WERI-Rb-1 (cell line): Measurements from ENCODE around the gene TMC7.
"Not testable (repeated sequence)": the region's sequence is repeated elsewhere in the genome, so short reads cannot be mapped to it uniquely, and the experiment has no call there.

ENCODE experiments used
- DNase-seq: peaks from one replicate; pipeline ENCODE4 v3.0.0-alpha.2; 2020
- H3K27ac ChIP-seq: fragments of 250-450 bp; sonication (Bioruptor Pico); 2 replicates; pipeline ENCODE4 v1.5.1; 2020; ENCODE audit warnings: mild to moderate bottlenecking, moderate library complexity
- H3K27me3 ChIP-seq: fragments of 250-450 bp; sonication (Bioruptor Pico); 2 replicates; pipeline ENCODE4 v1.5.1; 2021; ENCODE audit warnings: mild to moderate bottlenecking, low read depth, moderate library complexity; ENCODE audit not compliant: insufficient read depth, severe bottlenecking
- H3K36me3 ChIP-seq: fragments of 250-450 bp; sonication (Bioruptor Pico); 2 replicates; pipeline ENCODE4 v1.5.1; 2020; ENCODE audit warnings: mild to moderate bottlenecking, moderate library complexity
- H3K4me3 ChIP-seq: 2 replicates; pipeline ENCODE4 v1.5.1; 2011; ENCODE audit warnings: low read depth, mild to moderate bottlenecking, control low read depth, low read length
- H3K9me3 ChIP-seq: fragments of 250-450 bp; sonication (Bioruptor Pico); 2 replicates; pipeline ENCODE4 v1.5.1; 2021; ENCODE audit warnings: mild to moderate bottlenecking, moderate library complexity; ENCODE audit not compliant: severe bottlenecking
- CTCF ChIP-seq: IDR thresholded peaks from 2 replicates; pipeline ENCODE4 v1.5.1; 2011; ENCODE audit warnings: low read depth, mild to moderate bottlenecking, control low read depth, inconsistent platforms, low read length

Gene TMC7

GRCh38 chr16:18969855-18970240 lies 13.9 kb upstream of the TMC7 start:
- no peaks in the 10 kb centered on the region for H3K9me3 ChIP-seq
- DNase-seq, result no peak
- no peaks in the 10 kb centered on the region for H3K36me3 ChIP-seq
- no peak for TF ChIP-seq CTCF
- no peak overlapping the region for H3K4me3 ChIP-seq
- no peaks in the 10 kb centered on the region for H3K27me3 ChIP-seq
- H3K27ac ChIP-seq, result no peak overlapping the region

GRCh38 chr16:18975109-18975508 lies 8.6 kb upstream of the TMC7 start:
- no peaks in the 10 kb centered on the region for H3K27me3 ChIP-seq
- H3K36me3 ChIP-seq, result no peaks in the 10 kb centered on the region
- no peak for TF ChIP-seq CTCF
- H3K27ac ChIP-seq, result no peak overlapping the region
- DNase-seq, result no peak
- no peak overlapping the region for H3K4me3 ChIP-seq
- H3K9me3 ChIP-seq, result no peaks in the 10 kb centered on the region

GRCh38 chr16:18979936-18980335 lies 3.8 kb upstream of the TMC7 start:
- DNase-seq, result no peak

GRCh38 chr16:18984435-18985005 lies 786 bp downstream of the TMC7 start:
- H3K27me3 ChIP-seq, result no peaks in the 10 kb centered on the region
- no peak overlapping the region; the same call in 1 of the 2 replicates for H3K27ac ChIP-seq
- no peaks in the 10 kb centered on the region for H3K36me3 ChIP-seq
- H3K4me3 ChIP-seq, result peak overlapping the region; percentile 54
- H3K9me3 ChIP-seq, result no peaks in the 10 kb centered on the region
- no peak for DNase-seq
- TF ChIP-seq CTCF, result no peak

More at GRCh38 chr16:18979936-18980335, 3.8 kb upstream of the TMC7 start:
- H3K27me3 ChIP-seq, result no peaks in the 10 kb centered on the region
- H3K27ac ChIP-seq, result no peak overlapping the region
- H3K9me3 ChIP-seq, result no peaks in the 10 kb centered on the region
- no peak overlapping the region for H3K4me3 ChIP-seq
- no peaks in the 10 kb centered on the region for H3K36me3 ChIP-seq
- no peak for TF ChIP-seq CTCF

DNA sequence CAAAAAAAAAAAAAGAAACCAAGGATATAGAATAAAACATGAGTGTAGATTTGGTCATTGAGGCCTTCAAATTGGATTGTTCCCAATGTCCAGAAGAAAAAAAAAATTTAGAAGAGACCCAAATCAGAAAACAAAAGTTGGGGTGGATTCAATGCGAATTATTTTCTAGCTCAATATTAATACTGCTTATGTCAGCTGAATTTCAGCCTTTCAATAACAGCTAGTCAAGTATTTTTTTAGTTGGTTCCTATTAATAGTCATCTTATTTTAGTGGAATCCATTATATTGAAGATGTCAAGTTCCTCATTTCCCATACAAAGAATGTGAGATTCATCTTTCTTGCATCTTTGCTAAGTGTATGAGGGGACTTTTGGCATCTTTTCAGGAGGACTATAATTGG lies 1.5 kb downstream of the TMC7 start:
- H3K9me3 ChIP-seq, H3K27ac ChIP-seq, H3K4me3 ChIP-seq, H3K36me3 ChIP-seq, DNase-seq, H3K27me3 ChIP-seq: not testable (repeated sequence)

DNA sequence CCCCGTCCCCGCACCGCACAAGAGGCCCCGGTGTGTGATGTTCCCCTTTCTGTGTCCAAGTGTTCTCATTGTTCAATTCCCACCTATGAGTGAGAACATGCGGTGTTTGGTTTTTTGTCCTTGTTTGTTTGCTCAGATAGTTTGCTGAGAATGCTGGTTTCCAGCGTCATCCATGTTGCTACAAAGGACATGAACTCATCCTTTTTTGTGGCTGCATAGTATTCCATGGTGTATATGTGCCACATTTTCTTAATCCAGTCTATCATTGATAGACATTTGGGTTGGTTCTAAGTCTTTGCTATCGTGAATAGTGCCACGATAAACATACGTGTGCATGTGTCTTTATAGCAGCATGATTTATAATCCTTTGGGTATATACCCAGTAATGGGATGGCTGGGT lies 8.0 kb downstream of the TMC7 start:
- H3K9me3 ChIP-seq, H3K4me3 ChIP-seq, H3K27ac ChIP-seq, H3K27me3 ChIP-seq, DNase-seq, H3K36me3 ChIP-seq: not testable (repeated sequence)

DNA sequence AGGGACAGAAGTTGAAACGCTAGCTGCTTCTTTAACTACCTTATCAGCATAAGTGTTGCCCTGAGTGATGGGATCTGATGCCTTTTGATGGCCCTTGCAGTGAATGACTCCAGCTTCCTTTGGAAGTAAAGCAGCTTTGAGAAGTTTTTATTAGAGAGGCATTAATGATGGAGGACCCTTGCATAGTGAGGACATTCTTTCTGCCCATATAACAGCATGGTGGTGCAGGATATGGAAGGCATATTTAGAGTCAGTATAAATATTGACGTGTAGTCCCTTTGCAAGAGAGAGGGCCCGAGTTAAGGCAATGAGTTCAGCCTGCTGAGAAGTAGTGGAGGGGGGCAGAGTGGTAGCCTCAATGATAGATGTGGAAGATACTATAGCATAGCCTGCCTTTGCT lies 9.8 kb downstream of the TMC7 start:
- H3K36me3 ChIP-seq, H3K27ac ChIP-seq, H3K27me3 ChIP-seq, DNase-seq, H3K4me3 ChIP-seq, H3K9me3 ChIP-seq: not testable (repeated sequence)

GRCh38 chr16:18994181-18994580 lies 10.4 kb downstream of the TMC7 start:
- H3K36me3 ChIP-seq, H3K27me3 ChIP-seq, H3K4me3 ChIP-seq, DNase-seq, H3K27ac ChIP-seq, H3K9me3 ChIP-seq: not testable (repeated sequence)

DNA sequence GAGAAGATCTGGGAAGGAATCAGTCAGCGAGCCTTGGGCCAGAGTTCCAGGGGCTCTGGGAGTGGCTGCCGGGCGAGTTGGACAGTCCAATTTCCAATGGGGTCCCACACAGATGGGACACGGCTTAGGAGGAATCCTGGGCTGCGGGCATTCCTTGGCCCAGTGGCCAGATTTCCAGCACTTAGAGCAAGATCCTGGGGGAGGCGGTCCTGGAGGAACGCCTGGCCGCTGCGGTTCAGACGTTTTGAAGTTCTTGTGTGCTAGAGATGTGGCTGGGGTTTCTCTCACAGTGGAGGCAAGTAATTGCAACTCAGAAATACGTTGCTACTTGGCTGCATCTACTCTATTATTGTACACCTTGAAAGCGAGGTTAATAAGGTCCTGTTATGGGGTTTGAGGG lies 11.7 kb downstream of the TMC7 start:
- H3K36me3 ChIP-seq, H3K27ac ChIP-seq, H3K9me3 ChIP-seq, H3K27me3 ChIP-seq, DNase-seq, H3K4me3 ChIP-seq: not testable (repeated sequence)

DNA sequence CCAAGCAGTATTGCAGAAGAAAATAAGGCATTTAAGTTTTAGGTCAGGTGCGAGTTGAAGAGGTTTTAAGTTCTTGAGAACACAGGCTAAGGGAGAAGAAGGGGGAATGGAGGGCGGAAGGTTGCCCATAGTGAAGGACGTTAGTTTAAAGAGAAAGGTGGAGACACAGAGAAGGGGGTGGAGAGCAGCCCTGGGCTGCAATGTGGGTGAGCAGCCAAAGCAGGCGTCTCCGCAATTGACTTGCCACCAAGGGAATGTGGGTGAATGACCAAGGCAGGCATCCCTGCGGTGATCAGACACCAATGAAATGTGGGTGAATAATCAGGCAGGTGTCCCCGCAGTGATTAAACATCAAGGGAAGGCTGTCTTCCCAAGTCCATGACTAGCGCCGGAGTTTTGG lies 12.8 kb downstream of the TMC7 start:
- H3K27ac ChIP-seq, H3K9me3 ChIP-seq, H3K27me3 ChIP-seq, H3K36me3 ChIP-seq, DNase-seq, H3K4me3 ChIP-seq: not testable (repeated sequence)

DNA sequence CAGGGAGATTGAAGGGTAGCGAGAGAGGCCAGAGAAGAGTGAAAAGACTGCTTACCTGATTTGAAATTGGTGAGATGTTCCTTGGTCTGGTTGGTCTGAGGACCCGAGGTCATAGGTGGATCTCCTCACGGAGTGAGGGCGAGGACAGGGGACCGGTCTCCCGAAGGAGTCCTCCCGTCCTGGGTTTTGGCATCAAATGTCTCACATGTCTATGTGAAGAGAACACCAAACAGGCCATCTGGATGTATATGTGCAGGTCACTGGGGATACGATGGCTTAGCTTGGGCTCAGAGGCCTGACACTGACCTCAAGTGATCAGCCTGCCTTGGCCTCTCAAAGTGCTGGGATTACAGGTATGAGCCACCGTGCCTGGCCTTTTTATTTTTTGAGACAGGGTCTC lies 13.3 kb downstream of the TMC7 start:
- not testable (repeated sequence) for DNase-seq, H3K9me3 ChIP-seq, H3K27me3 ChIP-seq, H3K27ac ChIP-seq, H3K36me3 ChIP-seq, H3K4me3 ChIP-seq
